HG03060 (cell line): ENCODE data around the gene HAUS3.
"Not testable (repeated sequence)": the region's sequence is repeated elsewhere in the genome, so short reads cannot be mapped to it uniquely, and the experiment has no call there.

Experiments used
- ATAC-seq: cut with Tn5 transposase; IDR thresholded peaks from one replicate; pipeline ENCODE4 v1.9.1; 2021; ENCODE audit warnings: low read depth, moderate number of reproducible peaks; ENCODE audit not compliant: unreplicated experiment

The HAUS3 gene

DNA sequence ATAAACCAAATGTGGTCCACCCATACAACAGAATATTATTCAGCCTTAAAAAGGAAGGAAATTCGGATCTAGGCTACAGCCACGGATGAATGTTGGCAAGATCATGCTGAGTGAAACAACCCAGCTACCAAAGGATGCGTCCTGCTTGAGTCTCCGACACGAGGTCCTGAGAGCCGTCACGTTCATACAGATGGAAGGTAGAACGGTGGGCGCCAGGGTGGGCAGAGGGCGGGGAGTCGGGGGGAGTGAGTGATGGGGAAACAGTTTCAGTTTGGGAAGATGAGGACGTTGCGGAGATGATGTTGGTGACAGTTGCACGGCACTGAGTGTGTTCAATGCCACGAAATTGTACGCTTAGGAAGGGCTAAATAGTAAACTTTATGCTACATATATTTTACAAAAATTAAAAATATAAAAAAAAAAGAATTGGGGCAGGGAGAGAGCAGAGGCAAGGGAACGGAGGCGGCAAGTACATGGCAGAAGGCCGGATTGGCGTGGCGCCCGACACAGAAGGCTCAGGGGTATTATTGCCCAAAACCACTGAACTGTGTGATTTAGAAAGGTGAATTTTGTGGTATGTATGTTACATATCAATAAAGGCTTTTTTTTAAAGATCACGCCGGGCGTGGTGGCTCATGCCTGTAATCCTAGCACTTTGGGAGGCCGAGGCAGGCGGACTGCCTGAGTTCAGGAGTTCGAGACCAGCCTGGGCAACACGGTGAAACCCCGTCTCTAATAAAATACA lies 34.8 kb upstream of the HAUS3 start:
- ATAC-seq, result no peak

DNA sequence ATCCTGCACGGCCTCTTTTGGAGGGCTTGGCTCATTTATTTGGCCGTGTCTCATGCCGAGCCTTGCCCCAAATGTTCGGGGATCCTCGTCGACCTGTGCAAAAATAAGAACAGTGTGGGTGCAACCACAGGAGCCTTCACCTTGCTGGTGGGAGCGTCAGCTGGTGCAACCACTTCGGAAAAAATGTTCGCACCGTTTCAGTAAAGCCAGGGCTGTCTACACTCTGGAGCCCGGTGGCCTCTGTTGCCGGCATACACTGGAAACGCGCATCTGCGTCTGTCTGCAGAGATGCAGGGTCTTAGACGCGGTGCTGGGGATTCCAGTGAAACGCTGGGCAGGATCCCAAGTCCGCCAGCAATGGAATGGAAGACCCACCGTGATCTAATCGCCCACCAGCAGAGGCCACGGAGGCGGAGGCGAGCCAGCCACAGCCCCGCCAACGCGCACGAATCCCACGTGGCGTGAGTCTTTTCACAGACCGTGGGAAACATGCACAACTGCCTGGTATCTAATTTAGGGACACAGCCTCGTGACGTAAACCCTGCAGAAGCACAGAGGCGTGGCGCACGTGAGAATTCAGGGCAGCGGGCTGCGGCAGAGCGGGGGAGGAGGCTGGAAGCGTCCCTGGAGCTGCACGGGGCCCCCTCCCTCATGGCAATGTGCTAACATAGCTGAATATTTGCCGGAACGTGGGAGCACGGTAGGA lies 33.8 kb upstream of the HAUS3 start:
- ATAC-seq, result no peak

DNA sequence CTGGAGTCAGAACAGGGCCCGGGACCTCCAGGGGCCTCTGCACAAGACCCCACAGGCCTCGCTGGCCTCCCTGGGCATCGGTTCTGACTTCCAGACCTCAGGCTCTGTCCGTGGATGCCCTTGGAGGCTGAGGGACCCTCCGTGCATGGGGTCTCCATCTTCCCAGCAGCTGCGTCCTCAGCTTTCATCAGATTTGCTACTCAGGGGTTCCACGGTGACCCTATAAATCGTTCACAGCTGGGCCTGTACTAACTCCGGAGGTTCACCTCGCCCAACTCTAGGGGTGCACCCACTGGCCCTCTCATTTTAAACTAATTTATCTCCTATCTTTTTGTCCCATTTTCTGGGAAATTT lies 33.1 kb upstream of the HAUS3 start:
- not testable (repeated sequence) for ATAC-seq

DNA sequence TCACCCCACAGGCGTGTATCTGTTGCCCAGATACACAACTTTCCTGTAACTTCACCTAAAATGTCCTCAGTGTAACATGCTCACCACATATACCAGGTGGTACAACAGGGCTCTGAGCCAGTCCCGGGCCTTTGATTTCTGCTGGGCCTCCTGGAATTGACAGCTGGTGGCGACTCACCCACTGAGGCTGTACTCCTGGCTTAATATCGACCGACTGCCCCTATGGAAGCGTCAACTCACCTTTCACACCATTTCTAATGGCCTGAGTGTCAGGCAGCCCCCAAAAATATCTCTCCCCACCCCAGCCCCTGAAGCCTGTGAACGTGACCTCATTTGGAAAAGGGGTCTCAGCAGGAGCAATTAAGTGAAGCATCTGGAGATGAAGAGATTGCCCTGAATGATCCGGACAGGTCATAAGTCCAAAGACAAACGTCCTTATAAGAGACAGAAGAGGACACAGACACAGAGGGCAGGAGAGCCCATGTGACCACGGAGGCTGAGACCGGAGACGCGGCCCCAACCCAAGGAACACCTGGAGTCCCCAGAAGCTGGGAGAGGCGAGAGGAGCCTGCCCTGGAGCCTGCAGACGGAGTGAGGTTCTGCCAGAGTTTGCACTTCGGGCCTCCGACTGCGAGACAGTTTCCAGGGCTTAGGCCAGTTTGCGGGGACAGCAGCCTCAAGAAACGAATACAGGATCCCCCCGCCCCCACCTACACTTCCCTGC lies 32.6 kb upstream of the HAUS3 start:
- ATAC-seq, result no peak

DNA sequence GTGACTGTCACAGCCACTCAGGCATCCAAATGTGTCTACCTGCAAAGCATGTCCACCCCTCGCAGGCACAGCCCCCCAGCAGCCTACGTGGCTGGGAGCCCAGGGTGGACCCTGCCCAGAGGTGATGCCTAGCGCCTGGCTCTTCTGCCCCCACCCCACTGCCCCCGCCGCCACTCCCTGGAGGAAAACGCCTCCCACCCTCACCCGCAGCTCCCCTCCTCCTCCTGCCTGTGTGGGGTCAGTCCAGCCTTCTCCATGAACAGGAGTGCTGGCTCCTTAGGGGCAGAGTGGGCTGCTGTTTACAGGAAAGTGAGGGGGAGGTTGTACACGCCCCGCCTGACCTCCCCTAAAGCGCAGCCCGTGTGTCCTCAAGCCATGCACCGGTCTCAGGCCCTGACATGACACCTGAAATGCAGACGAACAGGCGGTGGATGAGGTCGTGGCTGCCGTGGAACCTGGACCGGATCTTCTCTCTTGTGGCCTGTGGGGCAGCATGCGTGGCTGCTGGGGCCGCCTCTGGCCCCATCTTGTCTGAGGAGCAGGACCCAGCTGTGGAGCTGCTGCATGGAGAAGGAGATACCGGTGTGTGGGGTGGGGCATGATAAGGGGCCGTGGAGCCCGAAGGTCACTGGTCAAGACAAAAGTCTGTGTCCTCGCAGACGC lies 31.9 kb upstream of the HAUS3 start:
- ATAC-seq, result no peak

DNA sequence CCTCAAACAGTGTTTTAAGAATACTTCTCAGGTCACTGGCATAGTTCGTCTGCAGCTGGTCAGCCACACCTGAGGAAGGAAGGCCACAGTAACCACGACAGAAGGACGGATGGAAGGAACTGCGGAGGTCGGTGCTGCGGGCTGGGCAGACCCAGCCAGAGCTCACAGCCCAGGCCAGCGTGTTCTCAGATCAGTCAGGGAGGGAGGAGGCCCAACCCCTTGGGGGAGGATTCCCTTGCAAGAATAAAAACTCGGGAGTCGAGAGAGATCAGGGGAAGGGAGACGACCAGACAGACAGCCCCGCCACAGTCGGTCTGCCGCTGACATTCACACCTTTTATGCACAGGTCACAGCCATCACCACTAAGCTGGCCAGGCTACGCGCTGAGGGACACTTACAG lies 31.3 kb upstream of the HAUS3 start:
- ATAC-seq, result no peak

DNA sequence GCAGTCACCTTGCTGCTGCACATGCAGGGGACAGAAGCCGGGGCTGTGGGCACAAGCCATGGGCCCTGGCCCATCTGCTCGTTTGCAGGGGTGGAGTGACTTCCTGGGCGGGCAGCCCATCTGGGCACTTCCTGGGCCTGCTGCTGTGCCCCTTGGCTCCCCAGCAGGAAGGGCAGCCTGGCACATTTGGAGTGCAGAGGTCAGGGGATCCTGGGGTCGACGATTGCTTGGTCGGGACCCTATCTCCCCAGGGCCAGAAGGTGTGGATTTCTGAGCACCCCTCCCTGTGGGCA lies 30.9 kb upstream of the HAUS3 start:
- ATAC-seq, result no peak

DNA sequence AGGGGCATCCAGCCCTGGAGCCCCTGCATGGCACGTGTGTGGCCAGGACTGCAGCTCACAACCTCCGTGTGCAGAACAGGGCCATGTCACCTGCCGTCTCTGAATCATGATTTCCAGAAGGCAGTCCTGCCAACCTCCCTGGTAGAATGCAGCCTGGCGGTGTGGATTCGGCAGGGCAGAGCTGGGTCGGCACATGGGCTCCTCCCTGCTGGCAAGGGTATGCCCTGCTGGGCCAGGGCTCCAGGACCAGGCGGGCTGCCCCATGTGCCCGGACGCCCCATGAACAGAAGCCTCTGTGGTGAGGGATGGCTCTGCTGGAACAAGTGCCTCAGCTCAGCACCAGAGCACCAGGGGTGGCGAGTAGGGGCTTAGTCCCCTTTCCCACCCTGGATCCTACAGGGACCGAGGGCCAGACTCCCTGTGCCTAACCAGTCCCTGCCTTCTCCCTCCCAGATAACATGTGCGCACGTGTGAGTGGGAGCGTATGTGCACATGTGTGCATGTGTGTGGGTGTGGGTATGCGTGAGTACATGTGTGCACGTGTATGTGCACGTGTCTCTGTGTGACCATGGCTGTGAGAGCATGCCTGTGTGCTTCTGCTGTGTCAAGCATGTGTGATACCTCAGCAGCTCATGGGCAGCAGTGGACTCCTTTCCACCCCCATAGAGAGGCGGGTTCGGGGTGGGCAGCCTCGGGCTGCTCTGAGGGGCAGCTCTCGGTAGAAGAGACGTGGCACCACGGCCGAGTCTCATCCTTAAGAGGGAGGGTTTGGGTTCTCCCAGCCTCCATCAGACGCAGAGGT lies 30.3 kb upstream of the HAUS3 start:
- ATAC-seq, result no peak

DNA sequence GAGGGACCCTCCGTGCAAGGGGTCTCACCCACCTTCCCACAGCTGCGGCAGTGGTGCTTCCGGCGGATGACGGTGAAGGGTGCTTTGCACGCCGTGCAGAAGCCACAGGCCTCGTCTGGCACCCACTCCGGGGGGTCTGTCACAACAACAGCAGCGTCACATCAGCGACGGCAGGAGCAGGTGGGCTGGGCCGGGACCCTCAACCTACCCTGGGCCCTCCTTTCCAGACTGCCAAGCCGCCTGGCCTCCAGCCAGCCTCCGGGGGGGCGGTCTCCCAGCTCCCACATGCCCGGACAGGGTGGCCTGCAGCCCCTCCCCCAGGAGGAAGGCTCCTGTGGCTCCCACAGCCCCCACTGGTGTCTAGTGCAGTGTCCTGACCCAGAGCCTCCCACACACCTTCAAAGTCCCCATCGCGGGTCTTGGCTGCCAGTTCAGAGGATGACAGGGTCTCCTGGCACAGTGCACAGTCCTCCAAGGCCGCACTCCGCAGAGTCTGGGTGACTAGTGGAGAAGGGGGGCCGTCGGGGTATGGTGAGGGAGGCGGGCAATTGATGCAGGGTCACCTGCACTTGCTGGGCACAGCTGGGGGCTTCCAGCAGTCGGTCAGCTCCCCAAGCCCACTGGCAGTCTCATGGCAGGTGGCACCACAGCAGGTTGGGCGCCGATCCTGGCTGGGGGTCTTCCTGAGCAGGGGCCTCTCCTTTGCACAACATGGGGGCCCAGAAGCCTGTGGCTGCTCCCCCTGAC lies 29.5 kb upstream of the HAUS3 start:
- ATAC-seq, result no peak

DNA sequence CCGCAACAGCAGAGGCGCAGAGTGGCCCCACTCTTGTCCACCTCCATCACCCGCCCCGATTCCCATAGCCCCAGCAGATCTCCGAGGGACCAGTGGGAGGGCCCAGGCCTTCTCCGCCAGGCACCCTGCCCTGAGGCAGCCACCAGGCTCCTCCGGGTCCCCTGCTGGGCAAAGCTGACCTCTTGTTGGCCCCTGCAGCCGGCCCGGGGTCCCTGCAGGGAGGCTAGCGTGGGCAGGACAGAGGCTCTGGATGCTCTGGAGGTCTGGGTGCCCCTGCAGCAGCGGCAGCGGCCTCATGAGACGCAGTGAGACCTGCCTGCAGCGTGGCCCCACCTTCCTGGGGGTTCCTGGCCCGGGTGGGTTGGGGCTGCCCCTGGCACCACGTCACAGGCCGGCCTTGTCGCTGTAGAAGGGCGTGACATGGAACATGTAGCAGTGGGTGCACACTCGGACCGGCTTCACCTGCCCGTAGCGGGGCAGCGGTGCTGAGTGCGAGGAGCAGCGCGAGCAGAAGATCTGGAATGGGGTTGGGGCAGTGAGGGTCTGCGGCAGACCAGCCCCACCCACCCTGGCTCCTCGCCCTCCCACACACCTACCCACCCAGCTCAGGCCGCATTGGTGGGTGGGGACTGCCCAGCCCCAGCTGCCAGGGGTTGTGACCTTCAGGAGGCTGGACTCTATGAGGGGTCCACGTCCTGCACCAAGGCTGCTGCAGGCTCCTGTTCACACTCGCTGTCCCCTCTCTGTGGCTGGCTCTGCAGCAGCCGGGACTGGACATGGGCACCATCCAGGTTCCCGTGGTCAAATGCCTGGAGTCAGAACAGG lies 28.6 kb upstream of the HAUS3 start:
- ATAC-seq, result no peak

DNA sequence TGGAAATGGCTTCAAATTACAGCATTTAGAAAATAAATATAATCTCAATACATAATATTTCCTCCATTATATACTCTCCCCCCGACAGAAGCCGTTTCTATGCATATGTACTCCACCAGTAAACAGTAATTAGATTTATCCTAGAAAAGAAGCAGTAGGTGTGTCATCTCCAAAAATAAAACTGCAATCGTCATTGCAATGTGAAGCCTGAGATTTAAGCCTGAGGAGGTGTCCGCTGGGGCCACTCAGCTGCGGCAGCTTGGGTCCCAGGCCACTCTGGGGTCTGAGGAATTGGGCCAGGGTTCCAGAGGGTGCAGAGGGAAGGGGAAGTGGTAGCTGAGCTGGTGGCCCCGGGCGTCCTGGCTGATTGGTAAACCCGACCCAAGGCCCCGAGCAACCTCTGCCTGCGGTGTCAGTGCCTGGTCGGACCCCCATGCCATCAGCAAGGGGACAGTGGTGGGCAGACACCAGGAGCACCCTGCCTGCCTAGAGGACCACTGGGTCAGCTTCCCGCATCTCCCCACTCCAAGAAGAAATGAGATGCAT lies 27.8 kb upstream of the HAUS3 start:
- no peak for ATAC-seq

DNA sequence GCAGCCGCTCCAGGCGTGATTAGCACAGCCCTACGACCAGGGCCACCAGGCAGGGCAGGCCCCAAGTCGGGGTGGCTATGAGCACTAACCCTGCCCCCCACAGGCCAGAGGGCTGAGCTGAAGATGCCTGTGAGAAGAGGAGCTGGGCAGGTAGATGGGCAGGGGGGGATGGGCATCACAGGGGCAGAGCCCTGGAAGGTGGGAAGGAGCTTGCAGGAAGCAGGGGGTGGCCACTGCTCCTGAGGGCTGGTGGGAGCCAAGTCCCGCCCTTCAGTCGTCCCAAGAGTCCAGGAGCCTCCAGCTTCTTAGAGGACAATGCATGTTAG lies 27.2 kb upstream of the HAUS3 start:
- no peak for ATAC-seq

DNA sequence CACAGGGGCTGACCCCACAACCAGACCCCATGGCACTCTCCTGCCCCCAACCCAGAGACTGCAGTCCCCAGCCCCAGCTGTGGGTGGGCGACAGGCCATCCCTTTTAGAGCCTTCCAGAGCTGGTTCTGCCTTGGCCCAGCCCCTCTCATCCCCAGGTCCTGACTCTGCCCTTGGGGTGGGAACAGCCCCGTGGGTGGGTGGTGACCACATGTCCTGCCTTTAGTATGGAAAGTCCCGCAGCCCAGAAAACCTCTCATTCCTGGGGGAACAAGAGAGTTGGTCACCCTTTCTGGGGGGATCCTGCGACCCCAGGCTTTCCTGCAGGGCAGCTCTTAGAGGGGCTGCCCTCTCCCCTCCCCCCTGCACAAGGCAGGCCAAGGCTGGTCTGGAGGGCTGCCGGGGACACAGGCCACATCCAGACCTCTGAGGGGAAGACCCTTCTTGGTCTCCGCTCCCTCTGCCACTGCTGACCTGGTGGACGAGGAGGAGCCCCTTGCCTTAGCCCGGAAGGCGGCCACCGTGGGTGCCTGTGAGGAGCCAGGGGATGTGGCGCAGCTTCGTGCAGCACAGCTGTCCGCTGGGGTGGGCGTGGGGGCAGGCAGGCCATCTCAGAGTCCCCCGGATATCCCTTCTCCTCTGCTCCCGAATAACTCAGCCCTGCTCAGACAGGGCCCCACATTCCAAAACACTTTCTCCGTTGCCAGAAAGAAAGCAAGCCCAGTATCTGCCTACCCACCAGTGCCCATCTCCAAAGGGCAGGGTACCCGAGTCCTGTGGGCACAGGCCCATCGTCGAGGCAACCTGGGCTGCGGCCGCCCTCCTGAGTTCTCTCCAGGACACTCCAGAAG lies 26.7 kb upstream of the HAUS3 start:
- no peak for ATAC-seq

DNA sequence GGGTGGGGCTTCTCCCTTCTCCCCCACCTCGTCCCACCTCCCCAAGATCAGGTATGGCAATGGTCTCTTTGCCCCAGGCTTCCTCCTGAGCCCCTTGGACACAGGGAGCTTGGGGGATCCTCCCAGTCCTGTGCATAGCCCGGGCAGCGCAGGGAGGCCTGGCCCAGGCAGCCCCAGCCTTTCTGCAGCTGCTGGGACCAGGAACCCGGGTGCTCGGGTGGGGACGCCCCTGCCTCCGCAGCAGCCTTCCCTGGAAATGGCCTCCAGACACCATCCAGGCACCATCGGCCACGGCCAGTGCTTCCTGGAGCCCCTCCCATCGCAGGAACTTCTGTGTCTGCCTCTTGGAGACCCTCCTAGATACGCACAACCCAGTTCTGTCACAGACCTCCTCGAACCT lies 25.9 kb upstream of the HAUS3 start:
- no peak for ATAC-seq

DNA sequence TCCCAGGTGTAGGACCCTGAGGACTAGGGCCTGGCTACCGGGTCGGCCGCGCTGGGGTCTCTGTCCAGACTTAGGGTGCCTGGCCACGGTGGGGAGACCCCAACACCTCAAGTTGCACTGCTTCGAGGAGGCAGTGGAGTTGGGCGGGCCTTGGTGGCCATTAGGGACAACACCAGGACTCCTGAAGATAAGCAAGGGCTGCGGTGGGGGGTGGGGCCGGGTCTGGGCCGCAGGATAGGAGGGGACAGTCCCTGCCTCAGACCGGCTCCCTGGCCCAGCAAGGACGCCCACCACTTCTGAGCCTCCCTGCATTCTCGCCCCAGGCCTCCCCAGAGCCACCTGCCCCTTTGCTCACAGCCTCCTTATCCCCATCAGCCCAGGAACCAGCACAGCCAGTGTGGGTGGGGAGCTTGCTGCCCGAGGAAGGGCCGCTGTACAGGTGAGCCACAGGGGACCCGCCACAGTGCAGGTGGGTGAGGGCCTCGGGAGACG lies 25.4 kb upstream of the HAUS3 start:
- no peak for ATAC-seq

DNA sequence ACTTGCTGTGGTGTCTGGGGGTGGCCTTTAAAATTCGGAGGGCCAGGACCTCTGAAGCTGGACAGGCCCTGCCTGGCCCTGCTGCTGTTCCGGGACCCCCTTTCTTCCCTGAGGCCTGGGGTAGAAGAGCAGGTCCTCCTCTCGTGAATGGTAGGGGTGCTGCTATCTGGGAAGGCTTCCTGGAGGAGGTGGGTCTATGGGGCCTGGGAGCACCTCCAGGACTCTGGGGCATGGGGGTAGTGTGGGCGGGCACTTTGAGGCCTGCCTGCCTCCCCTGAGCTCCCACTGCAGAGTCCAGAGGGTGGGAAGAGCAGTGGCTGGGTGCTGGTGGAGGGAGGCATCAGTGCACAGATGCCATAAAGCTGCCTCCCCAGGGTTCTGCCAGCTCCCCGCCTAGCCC lies 24.9 kb upstream of the HAUS3 start:
- ATAC-seq, result no peak

DNA sequence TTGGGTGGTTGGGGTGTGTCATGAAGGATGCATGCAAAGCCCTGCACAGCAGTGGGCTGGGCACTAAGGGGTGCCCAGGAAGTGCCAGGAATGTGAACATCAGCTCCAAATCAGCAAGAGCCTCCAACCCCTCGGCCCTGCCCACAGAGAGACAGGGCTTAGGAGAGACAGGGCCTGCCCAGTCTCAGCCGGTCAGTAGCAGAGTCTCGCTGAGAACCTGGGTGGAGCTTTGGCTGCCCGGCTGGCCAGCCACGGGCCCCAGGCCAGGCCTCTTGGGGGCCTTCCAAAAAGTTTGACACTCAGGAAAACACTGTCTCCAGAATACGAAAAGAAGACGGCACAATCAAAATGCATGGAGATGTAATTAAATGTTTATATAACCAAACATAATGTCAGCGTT lies 24.3 kb upstream of the HAUS3 start:
- ATAC-seq, result no peak
